IPS DF 19.7 (cell line): ENCODE results near the gene CDADC1.
A peak's percentile ranks its signal among the peaks of the same experiment; 100 is the strongest.

Experiments
- DNase-seq: peaks from one replicate; pipeline ENCODE4 v3.0.0-alpha.2; 2013; ENCODE audit warnings: low read depth, low spot score

Gene CDADC1

DNA sequence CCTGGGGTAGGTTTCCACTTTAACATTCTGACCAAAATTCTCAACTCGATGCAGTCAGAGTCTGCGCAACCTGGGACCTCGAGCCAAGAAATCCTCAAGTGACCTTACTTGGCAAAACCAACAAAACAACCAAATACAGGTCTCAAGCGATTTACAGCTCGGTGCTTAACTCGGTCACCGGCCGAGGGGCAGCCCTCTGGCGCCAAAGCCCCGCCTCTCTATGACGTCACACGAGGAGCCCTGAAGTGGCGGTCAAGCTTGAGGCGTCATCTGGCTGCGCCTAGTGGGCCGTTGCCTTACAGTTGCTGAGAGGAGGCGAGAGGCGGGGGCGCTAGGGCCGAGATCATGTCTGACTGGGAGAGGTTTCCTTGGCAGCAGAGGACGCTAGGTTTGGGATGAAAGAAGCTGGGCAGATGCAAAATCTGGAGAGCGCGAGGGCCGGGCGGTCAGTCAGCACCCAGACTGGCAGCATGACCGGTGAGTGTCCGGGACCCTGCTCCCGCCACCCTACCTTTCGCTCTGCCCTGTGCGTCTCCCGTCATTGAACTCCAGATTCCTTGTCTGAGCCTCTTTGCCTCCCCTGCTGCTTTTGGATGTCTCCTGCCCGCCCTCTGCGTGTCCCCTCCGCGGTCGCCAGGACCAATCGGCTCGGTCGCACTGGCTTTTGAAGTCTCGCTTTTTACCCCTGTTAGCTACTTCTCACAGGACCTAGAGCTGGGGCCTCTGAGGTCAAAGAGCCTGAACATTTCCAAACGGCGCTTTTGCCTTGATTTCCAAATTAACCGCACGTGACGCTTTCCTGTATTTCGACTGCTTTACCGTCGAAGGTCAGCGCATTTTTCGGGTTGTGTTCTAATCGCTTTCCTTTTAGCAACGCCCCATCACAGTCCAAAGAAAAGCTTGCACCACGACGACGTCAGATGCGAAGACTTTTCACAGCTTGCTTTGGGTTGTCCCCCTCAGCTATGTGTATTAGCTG, at the start of gene CDADC1:
CDADC1 (plus strand) TSS at position 283 of the 979 bp plus-strand sequence; CDS start at position 396, 113 bp downstream.
- DNase-seq, result peak; percentile 93

DNA sequence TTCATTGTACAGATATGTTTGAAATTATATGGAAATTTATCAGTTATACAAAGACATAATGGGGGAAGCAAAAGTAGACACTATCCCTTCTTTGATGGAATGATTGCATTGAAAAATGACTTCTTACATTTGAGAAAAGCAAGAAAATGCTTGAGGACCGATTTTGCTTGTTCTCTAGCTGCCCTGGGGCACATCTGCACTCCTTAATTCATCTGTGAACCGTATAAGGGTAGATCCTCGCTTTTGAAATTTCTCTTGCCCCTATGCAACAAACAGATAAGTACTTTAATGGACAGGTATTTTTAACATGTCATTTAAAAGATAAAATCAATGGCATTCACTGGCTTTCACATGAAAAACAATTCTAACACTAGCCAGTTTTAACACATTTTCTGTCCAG, 41.1 kb upstream of the CDADC1 start:
- no peak for DNase-seq

GRCh38 chr13:49208619-49209018, 39.1 kb upstream of the CDADC1 start:
- DNase-seq, result no peak

DNA sequence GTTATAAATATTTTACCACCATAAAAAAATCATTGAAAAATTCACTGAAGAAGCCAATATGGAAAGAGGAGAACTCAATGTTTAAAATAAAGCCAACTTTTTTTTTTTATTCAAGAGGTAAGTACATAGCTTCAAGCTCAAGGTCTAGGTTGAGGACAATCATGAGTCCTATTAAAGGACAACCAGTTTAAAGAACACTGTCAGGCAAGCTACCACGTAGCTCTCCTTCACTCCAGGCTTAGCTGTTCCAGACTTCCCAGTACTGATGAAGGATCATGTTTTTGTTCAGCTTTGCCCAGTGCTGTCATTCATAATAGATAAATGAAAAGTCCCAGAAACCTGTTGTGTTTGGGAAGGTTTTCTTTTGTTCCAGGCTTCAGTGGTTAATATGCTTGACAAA, 37.6 kb upstream of the CDADC1 start:
- DNase-seq, result no peak

DNA sequence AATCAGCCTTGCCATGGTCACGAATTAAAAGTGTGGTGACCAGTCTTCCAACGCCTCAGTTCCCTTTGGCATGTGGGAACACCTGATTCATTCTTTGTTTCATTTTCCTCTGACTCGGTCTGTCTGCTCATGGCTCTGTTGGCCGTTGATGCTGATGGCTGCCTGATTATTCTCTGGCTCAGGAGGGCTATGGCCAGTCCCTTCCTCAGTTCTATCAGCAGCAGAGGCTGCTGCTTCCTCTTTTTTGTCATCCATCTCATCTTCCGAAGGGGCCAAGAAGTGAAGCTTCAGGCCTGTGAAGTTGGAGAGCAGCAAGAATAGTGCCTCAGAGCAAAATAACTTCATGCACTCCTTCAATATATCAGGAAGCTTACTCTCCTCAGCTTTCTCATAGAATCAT, 37.1 kb upstream of the CDADC1 start:
- DNase-seq, result no peak

- no peak for DNase-seq
Observed at GRCh38 chr13:49213539-49213938, 34.2 kb upstream of the CDADC1 start.

DNA sequence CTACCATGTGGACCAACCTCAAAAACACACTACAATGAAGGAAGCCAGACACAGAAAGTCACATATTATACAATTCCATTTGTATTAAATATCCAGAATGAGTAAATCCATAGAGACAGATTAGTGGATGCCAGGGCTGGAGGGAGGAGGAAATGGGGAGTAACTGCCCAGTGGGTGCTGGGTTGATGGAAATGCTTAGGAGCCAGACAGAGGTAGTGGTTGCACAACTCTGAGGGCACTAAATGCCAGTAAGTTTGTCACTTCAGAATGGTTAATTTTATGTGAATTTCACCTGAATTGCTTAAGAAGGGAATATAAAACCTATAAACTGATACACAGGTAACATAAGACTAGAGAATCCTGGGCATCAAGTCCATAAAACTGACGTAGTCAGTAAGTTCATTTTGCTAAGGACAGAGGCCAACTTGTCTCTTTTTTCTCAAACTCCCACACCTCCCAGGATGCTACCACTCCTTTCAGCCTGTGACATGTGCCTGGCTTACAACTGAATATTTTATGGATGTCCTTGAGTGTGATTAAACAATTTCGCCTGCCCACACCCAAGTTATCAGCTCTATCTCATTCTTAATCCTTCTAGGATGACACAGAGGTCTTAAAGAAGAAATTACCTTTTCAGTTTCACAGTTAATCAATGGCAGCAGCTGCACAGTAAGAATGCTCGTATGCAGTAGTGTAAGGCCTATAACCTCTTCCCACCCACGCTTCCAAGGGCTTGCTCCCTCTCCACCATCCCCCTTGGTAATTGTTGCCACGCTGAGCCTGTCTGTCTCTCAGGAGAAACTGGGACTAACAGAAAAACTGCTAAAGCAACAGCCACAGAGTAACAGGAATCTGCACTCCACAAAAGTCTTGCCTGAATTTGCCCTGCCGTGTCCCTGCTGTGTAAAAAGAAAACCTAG, 33.5 kb upstream of the CDADC1 start:
- DNase-seq, result no peak

- DNase-seq, result peak; percentile 63
Observed at GRCh38 chr13:49214917-49215376, 32.8 kb upstream of the CDADC1 start.

DNA sequence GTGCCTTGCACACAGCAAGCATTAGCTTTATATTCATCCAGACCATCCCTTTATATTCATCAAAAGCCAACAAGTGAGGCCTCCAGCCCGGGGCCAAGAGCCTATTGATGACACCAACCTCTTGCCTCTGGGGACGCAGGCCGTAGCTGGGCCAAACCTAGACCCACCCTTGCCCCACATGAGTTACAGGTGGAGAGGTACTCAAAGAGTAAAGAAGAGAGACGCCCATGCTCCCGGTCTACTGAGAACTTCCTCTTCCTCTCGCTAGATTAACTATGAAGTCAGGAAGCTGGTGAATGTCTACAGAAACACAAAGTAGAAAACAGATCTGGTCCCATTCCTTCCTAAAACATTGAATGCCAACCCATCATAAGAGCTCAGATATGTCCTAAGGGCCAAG, 31.4 kb upstream of the CDADC1 start:
- DNase-seq, result no peak

DNA sequence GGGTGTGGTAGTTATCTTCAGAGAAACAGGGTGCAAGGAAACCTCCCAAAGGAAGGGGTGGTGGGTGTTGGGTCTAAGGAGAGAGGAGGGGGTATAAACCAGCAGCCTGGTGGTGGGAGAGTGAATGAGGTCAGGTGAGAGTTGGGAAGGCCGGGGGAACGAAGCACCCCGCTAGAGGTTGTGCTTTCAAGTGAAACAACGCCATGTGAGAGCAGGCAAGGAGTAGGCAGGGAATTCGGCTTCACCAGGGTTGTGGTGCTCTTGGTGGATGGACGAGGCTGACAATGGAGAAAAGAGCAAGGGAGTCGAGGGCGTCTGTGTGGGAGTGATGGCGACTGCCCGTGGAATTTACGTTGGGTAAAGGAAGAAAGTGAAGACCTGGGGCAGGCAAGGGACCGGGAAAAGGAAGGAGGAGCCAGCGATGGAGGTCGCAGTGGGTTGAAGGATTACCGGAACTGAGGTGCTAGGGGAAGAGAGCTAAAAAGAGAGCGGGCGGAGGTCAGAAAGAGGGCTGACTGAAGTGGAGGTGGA, 29.7 kb upstream of the CDADC1 start:
- no peak for DNase-seq

DNA sequence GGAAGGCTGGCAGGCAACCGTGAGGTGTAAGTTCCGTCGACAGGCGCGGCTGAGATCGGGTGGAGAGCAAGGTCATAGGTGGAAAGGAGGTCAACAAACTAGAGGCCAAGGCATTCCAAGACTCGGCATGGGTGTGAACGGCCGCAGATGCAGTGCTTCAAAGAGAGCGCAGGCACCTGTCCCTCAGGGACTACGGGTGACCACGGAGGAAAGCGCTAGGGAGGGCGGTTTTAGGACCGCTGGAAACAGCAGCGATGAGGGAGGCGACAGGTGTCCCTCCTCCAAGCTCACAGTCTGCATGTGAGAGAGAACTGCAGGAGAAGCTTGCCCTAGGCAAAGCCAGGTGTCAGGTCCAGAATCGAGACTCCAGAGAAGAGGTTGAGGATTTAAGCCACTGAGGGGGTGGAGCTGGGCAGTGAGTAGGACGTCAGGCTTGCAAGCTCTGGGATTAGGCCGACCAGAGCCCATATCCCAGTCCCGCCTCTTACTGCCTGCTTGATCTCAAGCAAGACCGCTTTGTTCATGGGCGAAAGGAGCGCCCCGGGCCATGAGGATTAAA, 29.2 kb upstream of the CDADC1 start:
- DNase-seq, result no peak

DNA sequence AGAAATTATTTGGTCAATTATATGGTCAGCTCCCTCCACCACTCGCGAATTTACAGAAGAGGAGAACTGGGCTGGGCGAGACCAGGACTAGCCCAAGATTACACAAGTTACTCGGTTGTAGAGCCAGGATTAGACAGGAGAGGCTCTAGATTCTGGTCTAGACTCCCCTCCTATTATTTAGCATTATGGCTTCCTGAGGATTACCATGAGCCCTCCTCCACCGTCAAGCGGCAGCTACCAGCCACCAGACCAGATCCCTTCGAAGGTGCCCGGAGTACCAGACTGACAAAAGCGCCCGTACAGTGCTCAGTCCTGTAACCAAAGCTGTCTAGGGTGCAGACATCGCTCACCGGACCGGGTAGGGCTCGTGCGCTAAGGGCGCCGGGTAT, 28.1 kb upstream of the CDADC1 start:
- no peak for DNase-seq

DNA sequence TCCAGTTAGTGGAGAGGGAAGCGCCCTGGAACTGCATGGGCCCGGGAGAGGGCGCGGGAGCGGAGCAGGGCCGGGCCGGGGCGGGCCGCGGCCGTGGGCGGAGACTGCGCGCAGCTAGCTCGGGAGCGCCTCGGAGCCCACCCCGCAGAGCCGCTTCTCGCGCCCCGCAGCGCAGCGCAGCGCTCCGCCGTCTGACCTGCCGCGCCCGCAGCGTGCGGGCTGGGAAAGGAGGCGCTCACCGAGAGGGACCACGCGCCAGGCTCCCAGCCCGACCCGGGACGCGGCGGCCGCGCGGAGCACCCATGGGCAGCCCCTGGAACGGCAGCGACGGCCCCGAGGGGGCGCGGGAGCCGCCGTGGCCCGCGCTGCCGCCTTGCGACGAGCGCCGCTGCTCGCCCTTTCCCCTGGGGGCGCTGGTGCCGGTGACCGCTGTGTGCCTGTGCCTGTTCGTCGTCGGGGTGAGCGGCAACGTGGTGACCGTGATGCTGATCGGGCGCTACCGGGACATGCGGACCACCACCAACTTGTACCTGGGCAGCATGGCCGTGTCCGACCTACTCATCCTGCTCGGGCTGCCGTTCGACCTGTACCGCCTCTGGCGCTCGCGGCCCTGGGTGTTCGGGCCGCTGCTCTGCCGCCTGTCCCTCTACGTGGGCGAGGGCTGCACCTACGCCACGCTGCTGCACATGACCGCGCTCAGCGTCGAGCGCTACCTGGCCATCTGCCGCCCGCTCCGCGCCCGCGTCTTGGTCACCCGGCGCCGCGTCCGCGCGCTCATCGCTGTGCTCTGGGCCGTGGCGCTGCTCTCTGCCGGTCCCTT, 27.5 kb upstream of the CDADC1 start, which contains the start of gene MLNR:
MLNR (plus strand) TSS at position 303 of the 820 bp plus-strand sequence; CDS start at position 303, 0 bp downstream.
- DNase-seq, result no peak

DNA sequence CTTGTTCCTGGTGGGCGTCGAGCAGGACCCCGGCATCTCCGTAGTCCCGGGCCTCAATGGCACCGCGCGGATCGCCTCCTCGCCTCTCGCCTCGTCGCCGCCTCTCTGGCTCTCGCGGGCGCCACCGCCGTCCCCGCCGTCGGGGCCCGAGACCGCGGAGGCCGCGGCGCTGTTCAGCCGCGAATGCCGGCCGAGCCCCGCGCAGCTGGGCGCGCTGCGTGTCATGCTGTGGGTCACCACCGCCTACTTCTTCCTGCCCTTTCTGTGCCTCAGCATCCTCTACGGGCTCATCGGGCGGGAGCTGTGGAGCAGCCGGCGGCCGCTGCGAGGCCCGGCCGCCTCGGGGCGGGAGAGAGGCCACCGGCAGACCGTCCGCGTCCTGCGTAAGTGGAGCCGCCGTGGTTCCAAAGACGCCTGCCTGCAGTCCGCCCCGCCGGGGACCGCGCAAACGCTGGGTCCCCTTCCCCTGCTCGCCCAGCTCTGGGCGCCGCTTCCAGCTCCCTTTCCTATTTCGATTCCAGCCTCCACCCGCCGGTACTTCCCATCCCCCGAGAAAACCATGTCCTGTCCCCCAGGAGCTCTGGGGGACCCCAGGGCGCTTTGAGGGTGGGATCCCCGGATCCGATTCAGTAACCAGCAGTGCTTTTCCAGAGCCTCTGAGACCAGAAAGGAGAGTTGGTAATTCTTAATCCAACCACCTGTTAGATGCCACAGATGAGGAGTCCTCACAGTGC, 26.7 kb upstream of the CDADC1 start:
- DNase-seq, result no peak

DNA sequence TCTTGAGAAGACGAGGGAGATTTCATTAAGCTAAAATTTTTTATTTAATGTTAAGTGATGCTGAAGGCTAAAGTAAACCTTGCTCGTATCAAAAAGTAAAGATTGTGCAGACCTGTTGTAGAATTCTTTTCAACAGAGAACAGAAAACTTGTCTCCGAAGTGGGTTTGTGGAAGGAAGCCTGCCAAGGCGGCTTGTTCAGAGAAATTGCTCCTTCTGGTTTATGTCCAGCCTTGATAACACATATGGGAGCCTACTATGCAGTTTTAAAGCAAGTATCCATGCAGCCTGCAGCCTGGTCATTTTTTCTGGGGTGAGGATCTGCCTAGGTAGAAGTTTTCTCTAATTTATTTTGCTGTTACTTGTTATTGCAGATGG, 26.1 kb upstream of the CDADC1 start:
- no peak for DNase-seq

DNA sequence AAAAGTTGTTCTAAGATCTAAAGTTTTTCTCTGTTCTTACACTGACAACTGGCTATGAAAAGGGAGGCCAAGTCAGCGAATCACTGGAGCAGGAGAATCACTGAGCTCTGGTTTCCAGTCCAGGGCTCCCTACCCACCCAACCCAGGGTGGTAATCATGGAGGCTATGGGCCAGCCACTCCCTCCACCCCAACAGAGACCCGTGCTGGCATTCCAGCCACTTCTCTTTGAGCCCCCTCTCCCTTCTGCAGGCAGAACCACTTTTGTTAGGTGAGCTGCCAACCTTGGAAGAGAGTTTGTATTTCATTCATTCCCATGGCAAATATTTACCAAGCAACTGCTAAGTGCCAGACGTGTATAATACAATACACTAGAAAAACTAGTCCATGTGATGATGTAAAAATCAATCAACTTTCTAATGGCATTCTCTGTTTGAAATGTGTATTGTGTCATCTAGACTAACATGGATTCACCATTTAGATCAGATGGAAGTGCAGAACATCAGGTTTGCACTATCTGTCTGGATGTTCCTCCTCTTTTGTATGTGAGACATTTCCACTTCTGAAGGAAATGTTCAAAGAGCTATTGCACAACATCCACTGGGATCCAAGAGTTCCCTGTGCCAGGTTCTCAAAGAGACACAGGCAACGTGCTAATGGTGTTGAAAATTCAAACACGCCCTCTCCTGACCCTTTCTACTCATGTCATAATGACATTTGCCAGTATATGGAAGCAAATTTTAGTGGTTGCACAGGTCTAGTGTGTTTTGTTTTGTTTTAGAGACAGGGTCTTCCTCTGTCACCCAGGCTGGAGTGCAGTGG, 22.3 kb upstream of the CDADC1 start:
- DNase-seq, result no peak

GRCh38 chr13:49226613-49227012, 21.1 kb upstream of the CDADC1 start:
- no peak for DNase-seq

DNA sequence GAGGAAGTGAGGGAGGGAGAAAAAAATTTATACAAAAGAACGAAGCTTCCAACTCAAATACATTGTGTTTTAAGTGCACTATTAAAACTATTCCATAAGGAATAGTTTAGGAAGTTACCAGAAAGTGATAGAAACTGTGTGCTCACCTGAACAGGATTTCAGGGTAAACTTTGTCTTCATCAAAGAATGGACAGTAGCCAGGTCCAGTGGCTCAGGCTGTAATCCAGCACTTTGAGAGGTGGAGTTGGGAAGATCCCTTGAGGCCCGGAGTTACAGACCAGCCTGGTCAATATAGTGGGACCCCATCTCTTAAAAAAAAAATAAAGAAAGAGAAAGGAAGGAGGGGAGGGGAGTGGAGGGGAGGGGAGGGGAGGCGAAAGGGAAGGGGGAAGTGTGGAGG, 13.0 kb upstream of the CDADC1 start:
- DNase-seq, result no peak

- DNase-seq, result no peak
Observed at GRCh38 chr13:49235856-49236431, 11.8 kb upstream of the CDADC1 start.
